ENCODE results near the gene SCARB1.

The SCARB1 gene

GRCh38 chr12:124853781-124854636 lies 9.7 kb downstream of the SCARB1 start:
- H3K27ac ChIP-seq, result peak overlapping the region in 1 of 2 donors; percentile 48
- no peak for TF ChIP-seq CTCF (IDR thresholded peaks at IDR 0.05)
- no peak for DNase-seq (ENCODE audit: low spot score)
- H3K4me3 ChIP-seq, result no peak overlapping the region

DNA sequence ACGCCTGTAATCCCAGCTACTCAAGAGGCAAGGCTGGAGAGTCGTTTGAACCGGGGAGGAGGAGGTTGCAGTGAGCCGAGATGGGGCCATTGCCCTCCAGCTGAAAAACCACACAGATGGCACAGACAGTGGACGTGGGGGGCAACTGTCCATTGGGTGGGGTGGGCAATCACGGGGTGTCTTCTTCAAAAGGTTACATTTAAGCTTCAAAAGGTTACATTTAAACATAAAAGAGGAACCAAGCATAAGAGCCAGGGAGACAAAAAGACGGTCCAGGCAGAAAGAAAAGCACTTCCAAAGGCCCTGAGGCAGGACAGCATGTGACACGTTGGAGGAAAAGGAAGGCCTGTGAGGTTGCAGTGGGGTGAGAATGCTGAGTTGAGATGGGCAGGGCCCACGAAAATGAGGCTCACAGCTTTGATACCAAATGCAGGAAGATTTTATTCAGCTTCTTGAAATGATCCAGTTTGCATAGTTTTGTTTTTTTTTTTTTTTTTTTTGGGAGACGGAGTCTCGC lies 10.7 kb downstream of the SCARB1 start:
- H3K27ac ChIP-seq, result peak overlapping the region in 1 of 2 donors; percentile 69
- DNase-seq (ENCODE audit: low spot score), result no peak
- H3K4me3 ChIP-seq, result no peak overlapping the region
- no peak for TF ChIP-seq CTCF (IDR thresholded peaks at IDR 0.05)

GRCh38 chr12:124852329-124852831 lies 11.3 kb downstream of the SCARB1 start:
- no peak for TF ChIP-seq CTCF (IDR thresholded peaks at IDR 0.05)
- H3K4me3 ChIP-seq, result no peak overlapping the region
- no peak for DNase-seq (ENCODE audit: low spot score)
- peak overlapping the region in 1 of 2 donors; percentile 69 for H3K27ac ChIP-seq

GRCh38 chr12:124851342-124851741 lies 12.3 kb downstream of the SCARB1 start:
- Histone ChIP-seq H3K27ac (no peak overlapping the region), H3K4me3 (no peak overlapping the region)
- no peak for TF ChIP-seq CTCF (IDR thresholded peaks at IDR 0.05)
- no peak for DNase-seq (ENCODE audit: low spot score)

DNA sequence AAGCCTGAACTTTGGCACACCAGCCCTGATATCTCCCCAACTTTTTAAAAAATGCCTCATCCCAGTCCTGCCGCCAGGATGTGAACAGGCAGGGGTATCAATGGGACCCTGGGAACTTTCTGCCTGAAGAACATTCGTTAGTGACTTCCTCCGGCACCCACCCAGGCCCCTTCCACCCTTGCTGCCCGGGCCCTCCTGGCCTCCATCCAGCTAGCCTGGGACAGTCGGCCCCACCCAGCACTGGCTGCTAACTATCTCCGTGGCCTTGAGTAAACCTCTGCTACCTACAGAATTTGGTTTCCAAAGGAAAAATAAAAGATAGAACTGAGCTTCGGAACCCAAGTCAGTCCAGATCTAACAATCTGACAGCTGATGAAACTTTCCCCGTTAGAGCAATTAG lies 14.3 kb downstream of the SCARB1 start:
- DNase-seq (ENCODE audit: low spot score), result no peak
- TF ChIP-seq CTCF (IDR thresholded peaks at IDR 0.05), result no peak
- Histone ChIP-seq H3K4me3 (no peak overlapping the region), H3K27ac (no peak overlapping the region)

DNA sequence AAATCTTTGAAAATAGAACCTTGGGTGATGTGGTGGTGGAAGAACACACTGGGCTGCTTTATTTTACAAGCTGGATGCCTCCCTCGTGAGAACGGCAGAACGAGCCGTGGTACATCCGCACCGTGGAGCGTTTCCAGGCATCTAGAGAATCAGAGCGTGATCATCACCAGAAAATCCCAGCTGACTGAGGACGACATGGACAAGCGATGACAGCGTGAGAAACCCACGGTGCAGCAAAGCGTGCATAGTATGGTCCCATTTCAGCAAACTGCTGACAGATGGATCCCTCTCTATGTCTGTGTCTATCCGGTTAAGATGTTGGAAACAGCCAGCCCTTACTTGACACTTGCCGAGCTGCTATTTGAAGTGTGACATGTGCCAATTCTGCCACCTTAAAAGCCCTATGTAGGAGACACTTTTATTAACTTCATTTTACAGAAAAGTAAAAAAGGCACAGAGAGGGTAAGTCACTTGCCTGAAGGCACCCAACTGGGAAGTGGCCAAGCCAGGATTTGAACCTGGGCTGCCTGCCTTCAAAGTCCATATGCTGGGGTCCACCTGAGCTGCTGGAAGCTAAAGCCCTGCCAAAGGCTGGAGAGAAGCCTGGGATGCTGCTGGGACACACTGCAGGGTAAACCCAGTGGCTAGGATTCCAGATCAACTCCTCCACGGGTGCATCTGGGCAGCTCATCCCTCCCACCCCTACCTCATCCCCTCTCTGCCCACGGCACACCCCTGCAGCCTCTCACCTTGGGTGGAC lies 14.9 kb downstream of the SCARB1 start:
- TF ChIP-seq CTCF (IDR thresholded peaks at IDR 0.05), result no peak
- DNase-seq (ENCODE audit: low spot score), result no peak
- Histone ChIP-seq H3K27ac (no peak overlapping the region), H3K4me3 (no peak overlapping the region)
